ENCODE results near the gene ADRA1B. TPM values are rescaled to one million over a fixed set of nuclear protein-coding genes. Genes with fewer than 3 reads are reported as not detected.
A peak's percentile ranks its signal among the peaks of the same experiment; 100 is the strongest.

The ADRA1B gene
- total and polyA plus RNA-seq, 2 donors (not counting 3 experiments of a cell fraction or from before 2014, with no cell fraction given) = 0.77 TPM; not detected in 1

- Histone ChIP-seq H3K9me3 (replicated peaks; ENCODE audit: control insufficient read depth, insufficient read depth, low read length) (no peaks in the 10 kb centered on the region), H3K79me2 (ENCODE audit: control insufficient read depth, insufficient read depth, low read length) (peaks cover 5% of the 10 kb centered on the region), H4K20me1 (replicated peaks; ENCODE audit: control insufficient read depth, extremely low read depth, insufficient read depth, low read length) (no peaks in the 10 kb centered on the region), H3K4me3 (replicated peaks in 1 of 3; ENCODE audit: insufficient read depth in 1 of 3, low read depth in 1 of 3, low read length in 3 of 3) (no peak overlapping the region), H3K4me2 (ENCODE audit: insufficient read depth, low read length) (peak overlapping the region; percentile 69), H3K9ac (replicated peaks; ENCODE audit: extremely low read depth, insufficient read depth, low read length) (peak overlapping the region; percentile 18), H3K27me3 (ENCODE audit: control insufficient read depth in 2 of 2, insufficient read depth in 2 of 2, low read length in 2 of 2) (no peaks in the 10 kb centered on the region), H3K4me1 (ENCODE audit: control insufficient read depth, extremely low read depth, insufficient read depth, low read length) (peaks cover 15% of the 10 kb centered on the region), H2AFZ (ENCODE audit: low read depth, low read length) (no peak overlapping the region), H3K27ac (ENCODE audit: insufficient read depth, low read depth, low read length) (peak overlapping the region; percentile 75), H3K36me3 (ENCODE audit: control insufficient read depth in 2 of 2, extremely low read depth in 1 of 2, insufficient read depth in 2 of 2, low read length in 2 of 2) (peaks cover 0 to 2% of the 10 kb centered on the region in 2 experiments), H3K9me1 (replicated peaks; ENCODE audit: control insufficient read depth, extremely low read depth, insufficient read depth, low read length) (no peaks in the 10 kb centered on the region)
- intact Hi-C loops (cut with micrococcal nuclease) = loop anchor here (1.0 to 2.0 kb wide), 7 partner anchors 49 to 369 kb away; partner anchors contain the start of gene PWWP2A
- no TSS peak for BruUV-seq (replicated peaks)
- FAIRE-seq (peak; percentile 44), DNase-seq (ENCODE audit: low read depth, low spot score) (peak; percentile 78)
- CTCF ChIA-PET = interaction anchor here (0.5 to 8.4 kb wide), 95 partner anchors 9 to 735 kb away, joined by 3 to 254 read pairs (median 5); partner anchors contain the start of genes C1QTNF2, CCNJL, FAM200C and PTTG1
- dilution Hi-C loops (cut with MboI; ENCODE audit: extremely low pct_ligation_motif_present, low sequenced_read_pairs) = no loop called here
- TF ChIP-seq, protein P1, sequence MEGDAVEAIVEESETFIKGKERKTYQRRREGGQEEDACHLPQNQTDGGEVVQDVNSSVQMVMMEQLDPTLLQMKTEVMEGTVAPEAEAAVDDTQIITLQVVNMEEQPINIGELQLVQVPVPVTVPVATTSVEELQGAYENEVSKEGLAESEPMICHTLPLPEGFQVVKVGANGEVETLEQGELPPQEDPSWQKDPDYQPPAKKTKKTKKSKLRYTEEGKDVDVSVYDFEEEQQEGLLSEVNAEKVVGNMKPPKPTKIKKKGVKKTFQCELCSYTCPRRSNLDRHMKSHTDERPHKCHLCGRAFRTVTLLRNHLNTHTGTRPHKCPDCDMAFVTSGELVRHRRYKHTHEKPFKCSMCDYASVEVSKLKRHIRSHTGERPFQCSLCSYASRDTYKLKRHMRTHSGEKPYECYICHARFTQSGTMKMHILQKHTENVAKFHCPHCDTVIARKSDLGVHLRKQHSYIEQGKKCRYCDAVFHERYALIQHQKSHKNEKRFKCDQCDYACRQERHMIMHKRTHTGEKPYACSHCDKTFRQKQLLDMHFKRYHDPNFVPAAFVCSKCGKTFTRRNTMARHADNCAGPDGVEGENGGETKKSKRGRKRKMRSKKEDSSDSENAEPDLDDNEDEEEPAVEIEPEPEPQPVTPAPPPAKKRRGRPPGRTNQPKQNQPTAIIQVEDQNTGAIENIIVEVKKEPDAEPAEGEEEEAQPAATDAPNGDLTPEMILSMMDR (IDR thresholded peaks at IDR 0.05; ENCODE audit: extremely low read depth in 1 of 2, insufficient read depth in 1 of 2, low read depth in 1 of 2, low read length in 2 of 2) = peak; percentile 55 to 62
- no peak for TF ChIP-seq POLR2A (IDR thresholded peaks at IDR 0.05; ENCODE audit: low read depth, low read length)
- POLR2A ChIA-PET = interaction anchor here (0.5 to 1.3 kb wide), 2 partner anchors 248 to 369 kb away, joined by 3 to 6 read pairs; no protein-coding TSS in a partner anchor
Measured at GRCh38 chr5:160021831-160022446, 105.7 kb downstream of the ADRA1B start.

Small RNA genes lying within 50 kb of the gene (small RNA-seq; reads per million reads assigned to genes)
- not detected for gene RF00019 (ENCODE audit: insufficient read depth, insufficient read length, low read depth, low replicate concordance)

Other genes starting within 250 kb of the ADRA1B start
- 59.6 and 62.6 TPM in 2 replicates for gene TTC1, start 92.7 kb downstream of the ADRA1B start, total RNA-seq
- gene TTC1, start 92.7 kb downstream of the ADRA1B start, polyA plus RNA-seq = 23.9 and 25.9 TPM in 2 replicates
- gene PWWP2A, start 203.0 kb downstream of the ADRA1B start, total RNA-seq = 17.3 and 19.3 TPM in 2 replicates
- gene PWWP2A, start 203.0 kb downstream of the ADRA1B start, polyA plus RNA-seq = 4.6 and 4.8 TPM in 2 replicates